Activated CD8-positive, alpha-beta memory T cell treated with anti-CD3 and anti-CD28 coated beads for 4 hours (primary cell): Measurements from ENCODE around the gene HPDL.
"Not testable (repeated sequence)": the region's sequence is repeated elsewhere in the genome, so short reads cannot be mapped to it uniquely, and the experiment has no call there.

Experiments used
- DNase-seq, 2 donors: peaks; one replicate each; pipeline ENCODE4 v3.0.0-alpha.2; 2020; ENCODE audit warnings: low read depth in 2 of 2

The HPDL gene

DNA sequence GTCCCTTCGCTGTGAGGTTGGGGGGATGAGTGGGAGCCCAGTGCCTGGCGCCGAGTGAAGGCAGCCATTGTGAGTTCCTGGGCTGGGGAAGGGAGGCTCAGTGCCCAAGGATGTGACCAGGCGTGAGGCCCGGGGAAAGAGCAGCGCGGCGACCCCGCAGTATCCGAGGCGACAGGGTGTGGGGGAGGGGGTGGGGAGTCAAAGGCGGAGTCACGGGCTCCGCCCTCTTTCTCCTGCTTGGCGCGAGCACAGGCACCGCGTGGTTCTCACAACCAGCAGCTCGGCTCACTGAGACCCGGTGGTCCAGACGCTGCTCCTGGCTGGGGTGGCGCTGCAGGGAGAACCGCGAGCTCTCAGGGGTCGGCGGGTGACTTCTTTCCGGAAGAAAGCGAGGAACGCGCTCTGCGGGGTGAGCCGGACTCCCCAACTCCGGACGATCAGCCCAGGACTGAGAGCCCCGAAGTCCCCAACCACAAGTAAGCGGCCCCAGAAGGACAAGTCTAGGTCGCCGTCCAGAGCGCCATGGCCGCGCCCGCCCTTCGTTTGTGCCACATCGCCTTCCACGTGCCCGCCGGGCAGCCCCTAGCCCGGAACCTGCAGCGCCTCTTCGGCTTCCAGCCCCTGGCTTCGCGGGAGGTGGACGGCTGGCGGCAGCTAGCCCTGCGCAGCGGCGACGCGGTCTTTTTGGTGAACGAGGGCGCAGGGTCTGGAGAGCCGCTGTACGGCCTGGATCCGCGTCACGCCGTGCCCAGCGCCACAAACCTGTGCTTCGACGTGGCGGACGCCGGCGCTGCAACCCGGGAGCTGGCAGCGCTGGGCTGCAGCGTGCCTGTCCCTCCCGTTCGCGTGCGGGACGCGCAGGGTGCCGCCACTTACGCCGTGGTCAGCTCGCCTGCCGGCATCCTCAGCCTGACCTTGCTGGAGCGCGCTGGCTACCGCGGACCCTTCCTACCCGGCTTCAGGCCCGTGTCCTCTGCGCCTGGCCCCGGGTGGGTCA lies at the start of gene HPDL:
Gene HPDL (plus strand): TSS at position 269 of the 997 bp plus-strand sequence. CDS start 254 bp downstream, at position 523.
- peak; percentile 47 to 57 for DNase-seq

DNA sequence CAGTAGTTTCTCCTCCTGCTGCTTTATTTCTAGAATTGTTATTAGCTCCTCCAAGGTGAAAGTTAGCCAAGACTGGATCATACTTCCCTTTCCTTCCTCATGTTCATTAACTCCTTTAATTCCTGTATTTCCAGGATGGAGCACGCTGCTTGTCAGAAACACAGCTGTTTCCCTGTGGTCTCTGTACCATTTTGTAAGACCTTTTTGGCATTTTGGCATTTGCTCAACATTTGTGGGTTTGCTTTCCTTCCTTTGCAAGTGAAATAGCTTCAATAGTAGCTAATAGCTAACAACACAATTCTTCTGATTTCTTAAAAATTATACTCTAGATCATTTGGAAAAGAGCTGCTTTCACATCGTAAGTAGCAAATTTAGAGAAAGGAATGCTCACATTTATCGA lies 44.3 kb upstream of the HPDL start:
- no peak for DNase-seq

DNA sequence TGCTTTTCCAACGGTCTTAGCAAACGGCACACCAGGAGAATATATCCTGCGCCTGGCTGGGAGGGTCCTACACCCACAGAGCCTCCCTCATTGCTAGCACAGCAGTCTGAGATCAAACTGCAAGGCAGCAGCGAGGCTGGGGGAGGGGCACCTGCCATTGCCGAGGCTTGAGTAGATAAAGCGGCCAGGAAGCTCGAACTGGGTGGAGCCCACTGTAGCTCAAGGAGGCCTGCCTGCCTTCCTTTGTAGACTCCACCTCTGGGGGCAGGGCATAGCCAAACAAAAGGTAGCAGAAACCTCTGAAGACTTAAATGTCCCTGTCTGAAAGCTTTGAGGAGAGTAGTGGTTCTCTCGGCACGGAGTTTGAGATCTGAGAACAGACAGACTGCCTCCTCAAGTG lies 41.8 kb upstream of the HPDL start:
- not testable (repeated sequence) for DNase-seq

DNA sequence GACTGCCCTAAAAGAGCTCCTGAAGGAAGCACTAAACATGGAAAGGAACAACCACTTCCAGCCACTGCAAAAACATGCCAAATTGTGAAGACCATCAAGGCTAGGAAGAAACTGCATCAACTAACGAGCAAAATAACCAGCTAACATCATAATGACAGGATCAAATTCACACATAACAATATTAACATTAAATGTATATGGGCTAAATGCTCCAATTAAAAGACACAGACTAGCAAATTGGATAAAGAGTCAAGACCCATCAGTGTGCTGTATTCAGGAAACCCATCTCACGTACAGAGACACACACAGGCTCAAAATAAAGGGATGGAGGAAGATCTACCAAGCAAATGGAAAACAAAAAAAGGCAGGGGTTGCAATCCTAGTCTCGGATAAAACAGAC lies 40.2 kb upstream of the HPDL start:
- not testable (repeated sequence) for DNase-seq

DNA sequence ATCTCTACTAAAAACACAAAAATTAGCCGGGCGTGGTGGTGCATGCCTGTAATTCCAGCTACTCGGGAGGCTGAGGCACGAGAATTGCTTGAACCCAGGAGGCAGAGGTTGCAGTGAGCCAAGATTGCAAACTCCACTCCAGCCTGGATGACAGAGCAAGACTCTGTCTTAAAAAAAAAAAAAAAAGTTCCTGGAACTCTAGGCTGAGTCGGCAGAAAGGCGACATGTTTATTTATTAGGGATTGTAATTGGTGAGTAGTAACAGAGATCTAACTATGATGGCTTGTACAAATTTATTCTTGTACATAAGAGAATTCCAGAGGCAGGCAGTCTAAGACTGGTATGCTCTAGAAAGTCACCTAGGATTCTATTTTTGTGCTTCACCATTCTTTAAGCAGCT lies 35.7 kb upstream of the HPDL start:
- DNase-seq = not testable (repeated sequence)

DNA sequence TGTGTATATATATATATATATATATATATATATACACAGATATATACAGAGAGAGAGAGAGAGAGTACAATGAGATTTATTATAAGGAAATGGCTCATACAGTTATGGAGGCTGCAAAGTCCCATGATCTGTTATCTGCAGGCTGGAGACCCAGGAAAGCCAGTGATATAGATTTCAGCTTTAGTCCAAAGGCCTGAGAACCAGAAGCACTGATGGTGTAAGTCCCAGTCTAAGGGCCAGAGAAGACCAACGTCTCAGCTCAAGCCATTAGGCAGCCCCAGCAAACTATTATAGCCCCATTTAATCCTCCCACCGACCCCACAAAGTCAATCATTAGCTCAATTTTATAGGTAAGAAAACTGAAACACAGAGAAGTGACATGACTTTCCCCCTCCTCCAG lies 35.0 kb upstream of the HPDL start:
- no peak for DNase-seq

DNA sequence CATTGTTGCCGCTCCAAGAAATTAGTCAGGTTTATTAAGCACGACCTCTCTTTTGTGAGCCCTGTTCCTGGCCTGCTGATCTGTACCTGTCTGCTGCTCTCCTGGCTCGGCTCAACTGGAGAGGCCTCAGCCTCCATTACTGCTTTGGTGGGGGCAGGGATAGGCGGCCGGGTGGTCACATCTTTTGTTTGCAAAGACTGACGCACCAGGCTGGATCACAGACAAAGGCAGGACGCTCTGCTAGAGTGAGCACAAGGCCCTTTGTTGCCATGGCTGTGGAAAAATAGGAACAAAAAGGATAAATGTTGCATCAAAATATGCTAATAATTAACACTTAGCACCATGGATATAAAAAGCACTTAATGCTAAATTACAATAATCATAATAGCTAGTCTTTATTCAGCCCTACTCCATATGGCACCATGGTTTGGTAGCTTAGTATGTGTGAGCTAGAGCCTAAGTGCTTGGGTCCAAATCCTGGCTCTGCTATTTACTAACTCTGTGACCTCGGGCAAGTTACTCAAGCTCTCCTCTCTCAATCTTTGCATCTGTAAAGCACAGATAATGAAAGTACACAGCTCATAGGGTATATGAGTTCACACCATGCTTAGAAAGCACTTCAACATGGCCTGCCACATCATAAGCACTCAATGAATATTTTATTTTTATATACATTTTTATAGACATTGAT lies 28.9 kb upstream of the HPDL start:
- DNase-seq = no peak

DNA sequence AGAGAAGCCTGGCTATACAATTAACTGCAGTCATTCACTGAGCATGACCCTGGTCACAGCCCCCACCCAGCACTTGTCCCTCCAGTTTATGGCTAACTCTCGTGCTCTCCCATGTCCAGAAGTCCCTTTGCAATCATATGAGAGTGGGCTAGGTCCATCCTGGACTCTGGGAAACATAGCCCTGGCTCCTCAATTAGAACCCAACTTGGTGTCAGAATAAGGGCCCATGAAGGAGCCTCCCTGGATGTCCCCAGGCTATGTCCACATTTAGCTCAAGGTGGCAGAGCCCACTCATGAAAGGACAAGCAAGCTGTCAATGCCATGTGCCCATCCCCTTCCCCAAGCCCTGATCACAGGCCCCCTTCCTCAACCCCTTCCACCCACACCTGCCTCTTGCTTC lies 27.4 kb upstream of the HPDL start:
- no peak for DNase-seq

DNA sequence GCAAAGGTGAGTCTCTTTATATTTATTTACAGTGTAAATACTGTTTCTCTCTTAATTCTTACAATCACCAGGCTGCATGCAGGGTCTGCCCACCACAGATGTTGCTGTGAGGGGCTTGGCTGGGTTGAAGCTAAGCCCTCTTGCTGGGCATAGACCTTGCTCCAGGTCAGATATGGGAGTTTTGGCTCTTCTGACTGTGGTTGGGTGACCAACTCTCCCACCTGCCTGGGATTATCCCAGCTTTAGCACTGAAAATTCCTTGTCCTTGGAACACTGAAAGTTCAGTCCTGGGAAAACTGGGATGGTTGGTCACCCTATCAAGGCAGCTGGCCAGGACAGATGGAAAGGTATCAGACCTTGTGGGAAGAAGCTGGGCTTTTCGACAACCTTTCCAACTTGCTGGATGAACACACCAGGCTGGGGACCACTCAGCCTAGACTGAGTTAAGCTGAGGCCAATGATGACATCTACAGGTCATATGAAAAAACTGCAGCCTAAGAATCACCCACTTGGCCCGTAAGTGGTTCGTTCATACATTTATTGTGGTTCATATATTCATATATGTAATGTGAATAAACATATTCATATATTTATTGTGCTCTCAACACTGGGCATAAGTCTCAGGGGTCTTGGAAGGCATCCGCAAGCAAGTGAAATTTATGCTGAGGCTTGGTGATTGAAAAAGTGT lies 26.6 kb upstream of the HPDL start:
- DNase-seq = peak in 1 of 2 donors; percentile 3

DNA sequence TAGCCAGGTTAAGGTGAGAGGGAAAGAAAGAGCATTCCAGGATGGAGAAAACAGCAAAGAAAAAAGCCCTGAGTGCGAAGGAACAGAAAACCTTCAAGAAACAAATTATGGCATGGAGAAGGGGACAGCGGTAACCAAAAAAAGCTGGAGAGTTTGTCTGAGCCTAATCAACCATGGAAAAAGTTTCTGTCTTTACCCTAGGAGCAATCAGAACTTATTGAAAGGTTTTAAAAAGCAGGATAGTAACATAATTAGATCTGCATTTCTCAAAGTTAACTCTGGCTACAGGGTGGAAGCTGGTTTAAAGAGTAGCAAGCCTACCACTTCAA lies 26.1 kb upstream of the HPDL start:
- no peak for DNase-seq

DNA sequence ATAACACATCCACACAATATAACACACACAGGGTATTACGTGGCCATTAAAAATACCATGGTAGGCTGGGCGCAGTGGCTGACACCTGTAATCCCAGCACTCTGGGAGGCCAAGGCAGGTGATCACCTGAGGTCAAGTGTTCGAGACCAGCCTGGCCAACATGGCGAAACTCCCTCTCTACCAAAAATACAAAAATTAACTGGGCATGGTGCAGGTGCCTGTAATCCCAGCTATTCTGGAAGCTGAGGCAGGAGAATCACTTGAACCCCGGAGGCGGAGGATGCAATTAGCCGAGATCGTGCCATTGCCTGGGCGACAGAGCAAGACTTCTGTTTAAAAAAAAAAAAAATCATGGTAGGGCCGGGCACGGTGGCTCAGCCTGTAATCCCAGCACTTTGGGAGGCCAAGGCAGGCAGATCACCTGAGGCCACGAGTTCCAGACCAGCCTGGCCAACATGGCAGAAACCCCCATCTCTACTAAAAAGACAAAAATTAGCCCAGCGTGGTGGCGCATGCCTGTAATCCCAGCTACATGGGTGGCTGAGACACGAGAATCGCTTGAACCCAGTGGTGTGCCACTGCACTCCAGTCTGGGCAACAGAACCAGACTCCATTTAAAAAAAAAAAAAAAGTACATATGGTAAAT lies 24.1 kb upstream of the HPDL start:
- DNase-seq = no peak

DNA sequence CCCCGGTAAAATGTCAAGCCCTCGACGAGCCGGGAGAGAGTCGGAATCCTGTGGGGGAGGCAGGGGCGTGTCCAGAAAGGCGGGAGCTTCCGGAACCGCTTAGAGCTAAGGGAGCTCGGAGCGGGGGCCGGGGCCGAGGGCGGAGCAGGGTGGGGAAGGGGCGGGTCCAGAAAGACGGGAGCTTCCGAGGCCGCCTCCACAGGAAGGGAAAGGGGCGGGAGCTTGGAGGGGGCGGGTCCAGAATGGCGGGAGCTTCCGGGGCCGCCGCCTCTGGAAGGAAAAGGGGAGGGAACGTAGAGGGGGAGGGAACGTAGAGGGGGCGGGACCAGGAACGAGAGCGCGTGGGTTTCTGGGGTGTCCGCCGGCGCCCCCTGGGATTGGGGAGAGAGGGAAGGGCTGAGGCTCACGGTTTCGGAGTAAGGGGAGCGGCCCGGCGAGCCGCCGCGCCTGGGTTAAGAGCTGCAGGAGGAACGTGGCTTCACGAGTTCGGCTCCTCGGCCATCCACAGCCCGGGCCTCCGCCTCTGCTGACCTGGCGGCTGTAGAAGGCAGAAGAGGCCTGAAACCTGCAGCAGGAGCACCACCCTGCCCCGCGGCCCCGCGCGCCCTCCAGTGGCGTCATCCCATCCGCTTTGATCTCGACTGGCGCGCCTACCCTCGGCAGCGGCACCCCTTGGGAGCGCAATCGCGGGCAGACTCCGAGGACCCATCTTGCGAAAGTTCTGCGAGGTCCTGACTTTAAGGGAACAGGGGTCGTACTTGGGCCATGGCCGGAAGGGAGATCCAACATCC lies 23.0 kb upstream of the HPDL start:
- peak; percentile 98 to 99 for DNase-seq

DNA sequence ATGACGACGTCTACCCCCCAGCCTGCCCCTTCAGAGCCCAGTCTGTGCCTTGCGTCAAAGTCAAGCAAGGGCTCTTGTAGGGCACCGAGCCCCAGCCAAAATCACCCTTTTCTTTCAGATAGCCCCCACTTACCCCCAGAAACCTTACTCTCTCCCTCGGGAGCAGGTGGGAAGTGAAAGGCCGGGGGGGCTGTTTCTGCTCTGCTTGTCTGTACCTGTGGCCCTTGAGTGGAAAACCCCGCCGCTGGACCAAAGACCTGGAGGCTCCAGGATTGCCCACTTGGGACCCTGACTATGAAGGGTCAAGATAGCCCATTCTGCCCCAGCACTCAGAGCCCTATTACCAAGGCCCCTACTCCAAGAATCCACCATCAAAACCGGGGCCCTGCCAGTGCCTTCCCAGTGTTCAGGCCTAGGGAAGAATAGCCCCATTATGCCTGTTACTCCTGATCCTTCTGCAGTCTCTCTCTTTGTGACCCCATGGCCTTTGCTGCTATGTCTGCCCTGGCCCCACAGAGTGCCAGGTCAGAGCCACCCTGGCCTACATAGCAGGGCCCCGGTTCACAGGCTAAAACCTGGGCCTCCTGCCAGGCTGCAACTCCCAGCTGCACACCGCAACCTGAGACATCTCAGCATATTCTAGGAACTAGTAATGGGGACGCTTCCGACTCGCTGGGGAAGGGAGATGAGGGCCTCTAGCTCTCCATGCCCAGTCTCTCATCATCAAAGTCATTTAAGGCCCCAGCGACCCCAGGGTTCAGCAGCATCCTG lies 22.2 kb upstream of the HPDL start:
- no peak for DNase-seq

DNA sequence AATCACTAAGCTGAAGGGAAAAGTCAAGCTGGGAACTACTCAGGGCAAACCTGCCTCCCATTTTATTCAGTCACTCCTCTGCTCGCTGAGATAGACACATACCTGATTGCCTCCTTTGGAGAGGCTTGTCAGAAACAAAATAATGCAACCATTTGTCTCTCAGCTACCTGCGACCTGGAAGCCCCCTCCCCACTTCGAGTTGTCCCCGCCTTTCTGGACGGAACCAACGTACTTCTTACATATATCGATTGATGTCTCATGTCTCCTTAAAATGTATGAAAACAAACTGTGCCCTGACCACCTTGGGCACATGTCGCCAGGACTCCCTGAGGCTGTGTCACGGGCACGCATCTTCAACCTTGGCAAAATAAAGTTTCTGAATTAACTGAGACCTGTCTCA lies 21.5 kb upstream of the HPDL start:
- no peak for DNase-seq

DNA sequence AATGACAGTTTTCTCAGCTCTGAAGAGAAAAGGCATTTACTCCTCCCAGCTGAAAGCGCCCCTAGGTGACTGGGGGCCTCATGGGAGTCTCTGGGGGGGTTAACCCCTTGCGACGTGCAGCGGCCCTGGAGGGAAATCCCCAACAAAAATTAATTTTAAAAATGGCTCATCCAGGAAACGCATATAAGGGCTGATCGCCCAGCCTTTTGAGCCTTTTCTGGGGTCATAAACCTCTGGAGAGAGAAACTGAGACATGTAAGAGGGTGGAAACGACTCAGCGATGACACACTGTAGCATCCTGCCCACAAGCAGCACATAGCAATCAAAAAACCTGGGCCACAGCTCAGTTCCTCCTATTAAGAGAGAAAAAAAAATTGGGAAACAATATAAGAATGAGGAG lies 20.4 kb upstream of the HPDL start:
- no peak for DNase-seq

DNA sequence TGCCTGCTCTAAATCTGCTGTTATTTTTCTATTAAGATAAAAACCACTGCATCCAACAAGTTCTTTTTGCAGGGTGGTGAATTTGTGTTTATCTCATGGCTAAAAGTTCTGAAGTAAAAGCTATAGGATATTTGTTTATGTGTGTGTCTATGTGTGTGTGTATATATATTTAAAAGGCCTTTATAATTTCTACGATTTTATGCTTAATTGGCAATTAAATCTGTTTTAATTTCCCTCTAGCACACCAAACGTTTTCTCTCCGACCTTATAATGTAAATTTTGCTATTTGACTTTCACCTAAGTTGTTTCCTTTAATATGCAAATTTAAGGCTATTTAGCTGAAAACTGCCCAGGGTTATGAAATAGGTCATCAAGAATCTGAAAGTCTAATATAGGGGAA lies 19.8 kb upstream of the HPDL start:
- no peak for DNase-seq

DNA sequence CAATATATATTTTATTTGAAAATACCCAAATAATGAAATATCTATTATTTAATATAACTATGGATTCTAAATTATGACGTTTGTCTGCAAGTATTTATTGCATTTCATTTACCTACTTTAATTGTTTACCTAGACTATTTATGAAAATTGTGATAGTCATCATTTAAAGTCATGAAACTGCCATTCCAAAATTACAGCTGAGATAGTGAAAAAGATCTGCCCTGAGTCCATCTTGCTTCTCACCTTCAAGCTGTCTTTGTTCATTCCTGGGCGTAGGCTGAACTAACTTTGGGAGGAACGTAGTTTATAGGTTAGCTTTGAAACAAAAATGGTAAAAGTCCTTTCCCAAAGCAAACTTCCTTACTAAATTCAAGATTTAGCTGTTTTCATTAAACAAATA lies 12.4 kb upstream of the HPDL start:
- DNase-seq = no peak

DNA sequence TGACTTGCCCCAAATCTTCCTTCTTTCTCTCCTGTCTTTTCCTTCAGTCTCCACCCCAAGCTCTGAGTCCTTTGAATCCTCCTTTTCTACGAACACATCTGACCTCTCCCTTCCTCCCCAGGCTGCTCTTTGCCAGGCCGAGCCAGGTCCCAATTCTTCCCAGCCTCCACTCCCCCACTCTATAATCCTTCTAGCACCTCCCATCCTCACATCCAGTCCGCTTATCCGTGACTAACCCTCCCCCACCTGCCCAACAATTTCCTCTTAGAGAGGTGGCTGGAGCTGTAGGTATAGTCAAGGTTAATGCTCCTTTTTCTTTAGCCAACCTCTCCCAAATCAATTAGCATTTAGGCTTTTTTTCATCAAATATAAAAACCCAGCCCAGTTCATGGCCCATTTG lies 9.5 kb upstream of the HPDL start:
- DNase-seq = no peak

DNA sequence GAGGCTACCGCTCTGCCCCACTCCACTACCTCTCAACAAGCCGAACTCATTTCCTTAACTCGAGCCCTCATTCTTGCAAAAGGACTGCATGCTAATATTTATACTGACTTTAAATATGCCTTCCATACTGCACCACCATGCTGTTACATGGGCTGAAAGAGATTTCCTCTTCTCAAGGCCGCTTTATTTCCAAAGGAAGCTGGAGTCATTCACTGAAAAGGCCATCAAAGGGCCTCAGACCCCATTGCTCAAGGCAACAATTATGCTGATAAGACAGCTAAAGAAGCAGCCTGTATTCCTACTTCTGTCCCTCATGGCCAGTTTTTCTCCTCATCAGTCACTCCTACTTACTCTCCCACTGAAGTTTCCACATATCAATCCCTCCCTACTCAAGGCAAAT lies 6.9 kb upstream of the HPDL start:
- DNase-seq = no peak

DNA sequence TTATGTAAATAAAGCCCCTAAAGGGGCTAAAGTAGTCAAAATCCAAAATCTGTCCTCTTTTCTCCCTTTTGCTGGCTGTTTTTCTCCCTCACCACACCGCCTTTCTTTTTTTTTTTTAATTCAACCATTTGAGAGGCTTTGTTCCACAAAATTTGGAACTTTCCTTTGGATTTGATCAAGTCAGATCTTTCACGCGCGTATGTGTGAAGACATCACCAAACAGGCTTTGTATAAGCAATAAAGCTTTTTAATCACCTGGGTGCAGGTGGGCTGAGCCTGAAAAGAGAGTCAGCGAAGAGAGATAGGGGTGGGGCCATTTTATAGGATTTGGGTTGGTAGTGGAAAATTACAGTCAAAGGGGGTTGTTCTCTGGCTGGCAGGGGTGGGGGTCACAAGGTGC lies 5.3 kb upstream of the HPDL start:
- no peak for DNase-seq
